Tongue (tissue), 2 donors: ENCODE measurements around the gene UBXN2A. TPM values are rescaled to one million over a fixed set of nuclear protein-coding genes. Genes with fewer than 3 reads are reported as not detected.
A peak's percentile ranks its signal among the peaks of the same experiment; 100 is the strongest.

Experiments used
- DNase-seq: peaks from one replicate; pipeline ENCODE4 v3.0.0-alpha.2; 2015
- total RNA-seq: library from RNA; depleted of rRNA; stranded (reverse); fragments of >200 nt; gene quantifications from one replicate; pipeline ENCODE4 v1.2.3, GENCODE V29; 2014

The UBXN2A gene
- total RNA-seq = 30.6 TPM

GRCh38 chr2:23939987-23940717 is at the start of gene UBXN2A:
UBXN2A (plus strand) TSS chr2:23940463; CDS start chr2:23958315, 17,852 bp downstream.
- DNase-seq = peak; percentile 93

GRCh38 chr2:23900133-23900532 is 40.1 kb upstream of the UBXN2A start:
- DNase-seq = no peak

- DNase-seq = no peak
Observed at GRCh38 chr2:23900541-23901322, 39.5 kb upstream of the UBXN2A start.

DNA sequence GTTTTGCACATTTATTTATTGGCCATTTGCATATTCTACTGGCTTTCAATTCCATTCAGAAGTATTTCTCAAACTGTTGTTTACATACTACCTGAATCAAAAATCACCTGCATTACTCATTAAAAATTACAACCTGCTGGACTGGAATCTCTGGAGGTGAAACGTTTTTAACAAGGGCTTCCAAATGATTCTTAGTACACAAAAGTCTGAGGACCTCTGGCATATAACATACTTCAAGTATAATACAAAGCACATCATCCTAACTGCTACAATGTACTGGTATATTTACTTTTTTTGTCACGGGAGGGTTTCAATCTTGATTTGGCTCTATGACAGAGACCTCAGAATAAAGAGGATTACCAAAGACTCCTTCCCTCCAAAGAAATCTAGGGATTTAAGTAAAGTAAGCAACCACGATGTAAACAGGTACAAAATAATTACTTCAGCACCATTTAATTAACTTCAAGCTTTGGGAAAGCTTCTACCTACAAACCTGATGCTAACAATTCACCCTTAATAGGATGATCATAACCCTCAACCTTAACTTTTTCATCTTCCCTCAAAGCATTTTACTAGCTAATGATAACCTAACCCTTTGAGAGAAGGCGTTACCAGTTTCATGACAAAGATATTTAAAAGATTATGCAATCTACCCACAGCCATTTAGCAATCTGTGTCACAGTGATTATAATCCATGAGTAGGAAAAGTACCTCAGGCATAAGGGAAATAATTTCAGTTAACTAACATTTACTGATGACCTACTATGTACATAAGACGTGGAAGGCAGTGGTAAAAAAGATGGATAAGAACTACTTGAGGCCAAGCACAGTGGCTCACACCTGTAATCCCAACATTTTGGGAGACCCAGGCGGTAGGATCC is 38.1 kb upstream of the UBXN2A start:
- DNase-seq = no peak

DNA sequence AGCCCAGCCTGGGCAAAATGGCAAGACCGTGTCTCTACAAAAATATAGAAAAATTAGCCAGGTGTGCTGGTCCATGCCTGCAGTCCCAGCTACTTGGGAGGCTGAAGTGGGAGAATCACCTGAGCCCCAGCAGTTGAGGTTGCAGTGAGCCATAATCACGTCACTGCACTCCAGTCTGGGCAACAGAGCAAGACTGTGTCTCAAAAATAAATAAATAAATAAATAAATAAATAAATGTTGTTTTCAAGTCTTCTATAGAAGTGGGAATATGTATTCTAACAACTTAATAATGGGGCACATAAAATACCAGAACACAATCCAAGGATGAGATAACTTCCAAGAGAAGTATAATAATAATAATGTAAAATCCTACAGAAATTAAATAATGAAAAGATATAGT is 37.2 kb upstream of the UBXN2A start:
- no peak for DNase-seq

GRCh38 chr2:23904215-23904614 is 36.0 kb upstream of the UBXN2A start:
- no peak for DNase-seq

DNA sequence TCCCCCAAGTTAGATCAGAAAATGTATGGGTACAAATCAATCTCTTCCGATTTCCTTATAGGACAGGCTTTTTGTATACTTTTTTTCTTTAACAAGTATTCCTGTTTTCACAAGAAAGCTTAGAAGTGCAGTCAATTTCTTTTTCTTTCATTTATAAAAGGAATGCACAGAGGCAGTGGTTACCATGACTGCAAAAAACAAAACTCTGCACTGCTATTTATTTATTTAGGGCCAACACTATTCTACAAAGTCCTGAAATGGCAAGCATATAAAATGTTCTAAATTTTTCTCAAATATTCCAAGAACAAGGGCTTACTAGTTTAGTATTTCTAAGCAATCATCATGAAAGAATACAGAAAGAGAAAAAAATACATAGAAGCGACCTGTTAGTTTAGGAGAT is 35.6 kb upstream of the UBXN2A start:
- DNase-seq = peak; percentile 54

GRCh38 chr2:23905155-23905554 is 35.1 kb upstream of the UBXN2A start:
- DNase-seq = no peak

DNA sequence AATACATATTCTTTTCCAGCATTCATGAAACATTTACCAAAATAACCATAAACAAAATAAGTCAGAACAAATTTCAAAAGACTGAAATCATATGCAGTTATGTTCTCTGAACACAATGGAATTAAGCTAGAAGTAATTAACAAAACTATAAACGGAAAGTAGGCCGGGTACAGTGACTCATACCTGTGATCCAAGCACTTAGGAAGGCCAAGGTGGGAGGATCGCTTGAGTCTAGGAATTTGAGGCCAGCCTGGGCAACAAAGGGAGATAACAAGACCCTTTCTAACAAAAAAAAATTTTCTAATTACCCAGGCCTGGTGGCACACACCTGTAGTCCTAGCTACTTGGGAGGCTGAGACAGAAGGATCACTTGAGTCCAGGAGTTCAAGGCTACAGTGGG is 28.2 kb upstream of the UBXN2A start:
- DNase-seq = no peak

- DNase-seq = no peak
Observed at GRCh38 chr2:23915327-23915726, 24.9 kb upstream of the UBXN2A start.

DNA sequence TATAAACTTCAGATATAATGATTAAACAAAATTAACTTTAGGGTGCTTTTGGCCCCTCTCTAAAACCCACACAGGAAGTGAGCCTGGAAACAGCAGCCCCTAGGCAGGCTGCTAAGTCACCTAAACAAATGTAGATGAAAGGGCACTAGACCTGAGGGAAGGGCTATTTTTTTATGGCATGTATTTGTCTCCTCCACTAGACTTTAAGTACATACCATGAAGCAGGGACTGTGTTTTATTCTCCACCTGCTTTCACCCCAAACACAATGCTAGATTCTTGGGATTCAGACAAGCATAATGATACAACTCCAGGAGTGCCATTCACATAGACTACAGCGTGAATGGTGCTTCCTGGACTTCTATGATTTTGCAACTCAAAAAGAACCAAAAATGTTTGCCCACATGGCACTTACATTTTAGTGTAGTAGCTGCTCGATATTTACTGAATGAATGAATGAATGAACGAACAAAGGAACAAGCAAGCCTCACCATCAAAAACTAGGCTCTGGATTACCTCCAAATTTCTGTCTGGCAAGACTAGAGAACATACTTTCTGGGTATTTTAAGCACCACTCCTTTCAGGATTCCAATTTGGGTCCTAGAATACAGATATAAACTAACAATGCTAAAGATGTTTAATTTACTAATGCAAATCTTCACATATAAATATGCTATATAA is 23.4 kb upstream of the UBXN2A start:
- DNase-seq = no peak

DNA sequence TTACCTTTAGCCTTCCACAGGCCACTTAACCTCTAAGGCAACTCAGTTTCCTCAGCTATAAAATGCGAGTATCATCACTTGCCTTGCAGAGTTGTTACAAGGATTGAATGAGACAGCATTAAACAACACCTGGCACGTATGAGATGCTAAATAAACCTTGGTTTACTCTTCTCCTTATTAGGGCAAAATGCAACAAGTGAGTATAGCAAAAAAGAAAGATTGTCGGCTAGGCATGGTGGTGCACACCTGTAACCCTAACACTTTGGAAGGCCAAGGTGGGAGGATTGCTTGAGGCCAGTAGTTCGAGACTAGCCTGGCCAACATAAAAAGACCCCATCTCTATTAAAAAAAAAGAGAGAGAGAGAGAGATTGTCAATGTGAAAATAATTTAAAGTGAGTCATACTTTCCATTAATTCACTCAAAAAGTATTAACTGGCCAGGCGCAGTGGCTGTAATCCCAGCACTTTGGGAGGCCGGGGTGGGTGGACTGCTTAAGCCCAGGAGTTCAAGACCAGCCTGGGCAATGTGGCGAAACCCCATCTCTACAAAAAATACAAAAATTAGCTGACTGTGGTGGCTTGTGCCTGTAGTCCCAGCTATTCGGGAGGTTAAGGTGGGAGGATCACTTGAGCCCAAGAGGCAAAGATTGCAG is 21.3 kb upstream of the UBXN2A start:
- DNase-seq = no peak

DNA sequence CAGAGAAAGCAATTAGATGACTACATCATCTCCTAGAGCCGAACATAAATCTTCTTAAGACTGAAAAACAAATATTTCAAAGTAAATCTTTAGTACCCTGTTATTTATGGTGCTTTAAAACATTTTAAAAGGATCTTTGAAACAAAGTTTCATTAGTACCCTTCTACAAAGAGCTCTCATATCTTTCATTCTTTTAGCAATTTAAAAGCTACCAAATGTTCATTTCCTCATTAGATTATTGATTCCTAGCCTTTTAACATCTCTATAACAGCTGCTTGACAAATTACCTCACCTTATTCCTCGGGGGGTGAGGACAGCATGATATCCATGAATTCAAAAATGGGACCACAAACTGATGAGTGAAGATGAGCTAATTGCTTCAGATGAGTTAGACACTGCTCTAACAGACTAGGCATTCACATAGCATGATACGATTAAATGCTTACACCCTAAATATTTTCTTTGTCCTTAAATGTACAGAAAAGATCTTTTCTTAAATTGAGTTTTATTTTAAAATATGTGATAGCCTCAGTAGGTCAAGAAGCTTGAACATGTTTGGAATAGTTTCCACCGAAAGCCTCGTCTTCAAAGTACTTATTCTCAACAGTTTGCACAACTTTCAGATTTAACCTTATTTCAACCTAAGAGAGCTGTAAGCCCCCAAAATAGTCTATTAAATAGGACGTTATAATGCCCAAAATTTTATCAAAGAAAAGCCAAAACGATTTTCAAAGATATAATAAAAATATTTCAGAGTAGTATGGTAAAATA is 15.5 kb upstream of the UBXN2A start:
- peak; percentile 14 for DNase-seq

DNA sequence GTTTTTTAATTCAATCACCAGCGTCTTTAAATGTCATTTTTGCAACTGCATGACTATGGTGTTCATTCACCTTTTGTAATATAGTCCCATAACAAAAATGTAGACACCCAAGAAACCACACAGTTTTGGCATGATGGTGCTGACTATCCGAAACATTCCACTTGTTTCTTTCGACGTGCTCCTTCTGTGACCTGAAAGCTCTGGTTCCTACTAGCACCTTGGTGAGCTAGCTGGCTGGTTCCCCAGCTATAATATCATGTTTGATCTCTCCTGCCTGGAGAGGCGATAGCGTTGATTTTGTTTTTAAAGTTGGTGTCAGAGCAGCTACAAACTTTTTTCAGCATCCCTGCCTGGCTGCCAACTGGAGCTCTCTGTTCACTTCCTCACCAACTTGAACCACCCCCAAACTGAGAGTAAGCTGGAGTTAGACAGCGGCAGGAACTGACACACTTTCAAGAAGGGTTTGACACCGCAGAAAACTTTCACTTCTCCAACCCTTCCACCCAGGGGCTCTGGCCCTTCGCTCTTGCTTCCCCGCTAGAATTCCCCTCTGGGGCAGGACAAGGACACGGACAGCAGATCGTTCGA is 14.5 kb upstream of the UBXN2A start:
- DNase-seq = peak; percentile 80

- peak; percentile 63 for DNase-seq
Observed at GRCh38 chr2:23926290-23926749, 13.9 kb upstream of the UBXN2A start.

- DNase-seq = peak; percentile 98
Observed at GRCh38 chr2:23926750-23927571, 13.3 kb upstream of the UBXN2A start, which contains the start of gene ATAD2B. ATAD2B (minus strand) TSS chr2:23927123; CDS start chr2:23926770, 353 bp downstream.

DNA sequence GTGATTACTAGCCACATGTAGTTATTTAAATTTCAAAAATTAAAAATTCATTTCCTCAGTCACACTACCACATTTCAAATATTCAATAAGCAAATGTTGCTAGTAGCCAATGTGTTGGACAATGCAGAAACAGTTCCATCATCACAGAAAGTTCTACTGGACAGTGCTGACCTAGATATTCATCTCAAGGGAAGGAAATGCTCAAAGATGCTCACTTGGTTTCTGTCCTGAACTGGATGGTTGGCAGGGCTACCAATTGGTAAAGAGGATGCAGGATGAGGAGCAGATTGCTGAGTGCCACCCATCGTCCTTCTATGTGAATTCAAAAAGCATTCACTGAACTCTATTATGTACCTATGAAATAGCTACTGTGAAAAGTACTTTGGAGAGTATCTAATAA is 6.0 kb upstream of the UBXN2A start:
- no peak for DNase-seq

DNA sequence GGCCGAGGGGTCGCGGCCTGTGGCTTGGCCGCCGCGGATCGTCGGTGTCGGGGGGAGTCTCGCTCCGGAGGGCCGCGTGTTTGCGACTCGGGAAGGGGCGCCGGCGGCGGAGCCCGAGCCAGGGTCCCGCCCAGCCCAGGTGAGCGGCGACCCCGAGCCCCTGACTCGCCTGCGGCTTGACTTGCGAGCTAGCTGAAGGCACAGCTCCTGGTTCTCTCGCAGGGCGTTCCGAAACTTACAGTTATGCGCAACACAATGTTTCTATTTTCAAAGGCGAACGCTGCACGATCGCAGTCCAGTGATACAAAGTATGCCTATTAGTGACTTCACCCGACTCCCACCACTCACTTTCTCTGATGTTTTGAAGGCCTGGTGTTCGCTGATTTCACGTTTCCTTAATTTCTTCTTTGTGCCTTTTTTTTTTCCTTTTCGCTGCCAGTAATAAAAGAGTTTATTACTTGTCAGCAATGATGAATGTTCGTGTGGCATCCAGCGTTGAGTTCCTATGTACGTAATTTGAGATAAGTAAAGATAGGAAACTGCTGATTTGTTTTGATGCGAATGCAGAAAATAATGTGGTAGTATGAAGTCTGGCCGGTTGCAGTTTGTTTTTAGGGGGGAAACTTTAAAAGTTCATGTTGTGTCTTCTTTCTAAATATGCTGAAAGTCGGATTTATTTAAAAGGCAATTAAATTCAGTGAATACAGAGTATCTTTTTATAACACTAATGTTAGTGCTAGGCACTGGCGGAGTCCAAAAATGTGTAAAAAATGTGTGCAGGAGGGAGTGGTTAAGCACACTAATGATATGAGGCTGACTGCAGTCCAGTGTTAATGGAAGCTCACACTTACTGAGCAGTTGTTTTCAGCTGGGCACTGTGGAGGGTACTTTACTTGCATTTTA is 706 bp downstream of the UBXN2A start:
- peak; percentile 63 for DNase-seq
